Measurements from ENCODE around the gene RBM20.

DNA sequence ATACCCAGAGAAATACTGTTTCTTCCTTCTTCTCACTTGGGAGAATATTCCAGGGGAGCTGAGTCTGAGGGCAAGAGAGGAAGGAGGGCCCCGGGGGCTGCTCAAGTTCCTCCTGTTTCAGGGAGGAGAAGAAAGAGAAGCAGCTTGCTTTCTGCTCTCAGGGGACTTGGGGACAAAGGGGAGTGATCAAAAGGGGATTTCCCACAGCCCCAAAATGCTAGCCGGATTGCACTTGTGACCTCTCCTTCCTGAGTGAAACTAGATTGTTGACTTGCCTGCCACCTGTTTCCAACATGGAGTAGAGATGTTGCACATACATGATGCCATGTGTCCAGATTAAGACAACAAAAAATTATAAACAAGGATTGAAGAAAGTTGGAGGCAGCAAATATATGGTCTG, 198.9 kb downstream of the RBM20 start:
- TF ChIP-seq GATA2 (IDR thresholded peaks at IDR 0.05; ENCODE audit: low read depth, low read length) (no peak), GATA3 (IDR thresholded peaks at IDR 0.05; ENCODE audit: low read depth, low read length) (no peak)
